ENCODE results near the gene C6orf132.

DNA sequence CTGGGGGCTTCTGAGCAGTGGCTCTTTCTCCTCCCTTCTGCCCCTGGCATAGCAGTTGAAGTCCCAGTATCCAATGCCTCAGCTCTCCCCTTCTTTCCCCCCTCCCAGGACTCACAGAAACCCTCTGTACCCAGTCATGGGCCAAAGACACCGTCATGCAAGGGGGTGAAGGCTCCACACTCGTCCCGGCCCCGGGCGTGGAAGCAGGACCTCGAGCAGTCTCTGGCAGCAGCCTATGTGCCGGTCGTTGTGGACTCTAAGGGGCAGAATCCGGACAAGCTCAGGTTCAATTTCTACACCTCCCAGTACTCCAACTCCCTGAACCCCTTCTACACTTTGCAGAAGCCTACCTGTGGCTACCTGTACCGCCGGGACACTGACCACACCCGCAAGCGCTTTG, 20.4 kb upstream of the C6orf132 start:
- TF ChIP-seq, protein P1, sequence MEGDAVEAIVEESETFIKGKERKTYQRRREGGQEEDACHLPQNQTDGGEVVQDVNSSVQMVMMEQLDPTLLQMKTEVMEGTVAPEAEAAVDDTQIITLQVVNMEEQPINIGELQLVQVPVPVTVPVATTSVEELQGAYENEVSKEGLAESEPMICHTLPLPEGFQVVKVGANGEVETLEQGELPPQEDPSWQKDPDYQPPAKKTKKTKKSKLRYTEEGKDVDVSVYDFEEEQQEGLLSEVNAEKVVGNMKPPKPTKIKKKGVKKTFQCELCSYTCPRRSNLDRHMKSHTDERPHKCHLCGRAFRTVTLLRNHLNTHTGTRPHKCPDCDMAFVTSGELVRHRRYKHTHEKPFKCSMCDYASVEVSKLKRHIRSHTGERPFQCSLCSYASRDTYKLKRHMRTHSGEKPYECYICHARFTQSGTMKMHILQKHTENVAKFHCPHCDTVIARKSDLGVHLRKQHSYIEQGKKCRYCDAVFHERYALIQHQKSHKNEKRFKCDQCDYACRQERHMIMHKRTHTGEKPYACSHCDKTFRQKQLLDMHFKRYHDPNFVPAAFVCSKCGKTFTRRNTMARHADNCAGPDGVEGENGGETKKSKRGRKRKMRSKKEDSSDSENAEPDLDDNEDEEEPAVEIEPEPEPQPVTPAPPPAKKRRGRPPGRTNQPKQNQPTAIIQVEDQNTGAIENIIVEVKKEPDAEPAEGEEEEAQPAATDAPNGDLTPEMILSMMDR (IDR thresholded peaks at IDR 0.05; ENCODE audit: low read length): no peak
- TF ChIP-seq EZH2phosphoT487 (IDR thresholded peaks at IDR 0.05; ENCODE audit: low read length): no peak
- no peak for TF ChIP-seq EZH2 (optimal IDR thresholded peaks at IDR 0.05; ENCODE audit: low read depth, low read length)

Data from MM.1S (cell line).